ENCODE data around the gene CDC25B. TPM values are rescaled to one million over a fixed set of nuclear protein-coding genes. Genes with fewer than 3 reads are reported as not detected.

The CDC25B gene
- total and polyA plus RNA-seq, 2 experiments from 2014 or later: 9.7 to 59.9 TPM

DNA sequence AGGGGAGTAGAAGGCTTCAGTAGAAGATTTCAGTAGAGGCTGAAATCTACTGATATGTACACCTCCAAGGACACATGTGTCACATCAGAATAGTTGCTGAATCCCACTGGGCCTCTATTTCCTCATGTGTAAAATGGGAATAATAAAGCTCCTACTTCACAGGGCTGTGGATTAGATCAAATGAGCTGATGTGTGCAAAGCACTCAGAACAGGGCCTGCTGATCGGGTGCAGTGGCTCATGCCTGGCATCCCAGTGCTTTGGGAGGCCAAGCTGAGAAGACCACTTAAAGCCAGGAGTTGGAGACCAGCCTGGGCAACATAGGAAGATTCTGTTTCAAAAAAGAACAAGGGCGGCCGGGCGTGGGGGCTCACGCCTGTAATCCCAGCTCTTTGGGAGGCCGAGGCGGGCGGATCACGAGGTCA lies 16.2 kb downstream of the CDC25B start:
- TF ChIP-seq, protein P1, sequence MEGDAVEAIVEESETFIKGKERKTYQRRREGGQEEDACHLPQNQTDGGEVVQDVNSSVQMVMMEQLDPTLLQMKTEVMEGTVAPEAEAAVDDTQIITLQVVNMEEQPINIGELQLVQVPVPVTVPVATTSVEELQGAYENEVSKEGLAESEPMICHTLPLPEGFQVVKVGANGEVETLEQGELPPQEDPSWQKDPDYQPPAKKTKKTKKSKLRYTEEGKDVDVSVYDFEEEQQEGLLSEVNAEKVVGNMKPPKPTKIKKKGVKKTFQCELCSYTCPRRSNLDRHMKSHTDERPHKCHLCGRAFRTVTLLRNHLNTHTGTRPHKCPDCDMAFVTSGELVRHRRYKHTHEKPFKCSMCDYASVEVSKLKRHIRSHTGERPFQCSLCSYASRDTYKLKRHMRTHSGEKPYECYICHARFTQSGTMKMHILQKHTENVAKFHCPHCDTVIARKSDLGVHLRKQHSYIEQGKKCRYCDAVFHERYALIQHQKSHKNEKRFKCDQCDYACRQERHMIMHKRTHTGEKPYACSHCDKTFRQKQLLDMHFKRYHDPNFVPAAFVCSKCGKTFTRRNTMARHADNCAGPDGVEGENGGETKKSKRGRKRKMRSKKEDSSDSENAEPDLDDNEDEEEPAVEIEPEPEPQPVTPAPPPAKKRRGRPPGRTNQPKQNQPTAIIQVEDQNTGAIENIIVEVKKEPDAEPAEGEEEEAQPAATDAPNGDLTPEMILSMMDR (IDR thresholded peaks at IDR 0.05; ENCODE audit: low read depth, low read length): no peak
- Histone ChIP-seq H3K4me1 (ENCODE audit: low read depth) (no peaks in the 10 kb centered on the region), H3K9me3 (ENCODE audit: low read depth) (no peaks in the 10 kb centered on the region), H3K36me3 (no peaks in the 10 kb centered on the region), H3K27ac (no peak overlapping the region), H3K27me3 (no peaks in the 10 kb centered on the region), H3K4me3 (no peak overlapping the region)
- DNase-seq (ENCODE audit: low read depth in 1 of 2, low spot score in 1 of 2): no peak

DNA sequence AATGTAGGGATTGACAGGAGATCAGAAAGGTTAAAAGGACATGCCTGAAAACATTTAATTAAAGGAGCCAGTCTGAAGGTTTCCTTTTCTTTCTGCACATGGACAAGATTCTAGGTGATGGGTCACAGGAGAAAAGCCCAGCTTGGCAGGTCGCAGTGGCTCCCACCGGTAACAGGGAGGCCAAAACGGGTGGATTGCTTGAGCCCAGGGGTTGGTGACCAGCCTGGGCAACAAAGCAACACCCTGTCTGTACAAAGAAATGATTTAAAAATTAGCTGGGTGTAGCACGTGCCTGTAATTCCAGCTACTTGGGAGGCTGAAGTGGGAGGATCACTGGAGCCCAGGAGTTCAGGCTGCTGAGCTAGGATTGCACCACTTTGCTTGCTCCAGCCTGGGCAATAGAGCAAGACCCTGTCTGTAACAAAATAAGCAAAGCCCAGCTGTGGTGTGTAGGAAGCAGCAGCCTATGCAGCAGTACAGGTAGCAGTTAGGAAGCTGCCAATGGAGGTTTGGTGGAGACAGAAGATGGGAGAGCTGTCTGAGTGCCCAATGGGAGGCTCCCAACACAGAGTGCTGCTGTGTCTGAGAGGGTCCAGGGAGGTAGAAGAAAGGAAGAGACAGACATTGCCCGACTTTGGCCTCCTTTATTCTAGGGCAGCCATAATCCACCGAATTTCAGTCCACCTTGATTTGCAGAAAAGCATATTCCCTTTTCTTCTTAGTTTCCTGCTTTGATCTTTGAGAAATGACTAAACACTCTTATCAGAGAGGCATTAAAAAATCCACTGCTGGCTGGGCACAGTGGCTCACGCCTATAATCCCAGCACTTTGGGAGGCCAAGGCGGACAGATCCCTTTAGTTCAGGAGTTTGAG lies 17.1 kb downstream of the CDC25B start:
- H3K36me3 ChIP-seq: no peaks in the 10 kb centered on the region
- TF ChIP-seq, protein P1 (IDR thresholded peaks at IDR 0.05; ENCODE audit: low read depth, low read length): no peak
- no peaks in the 10 kb centered on the region for H3K27me3 ChIP-seq
- H3K9me3 ChIP-seq (ENCODE audit: low read depth): no peaks in the 10 kb centered on the region
- H3K4me3 ChIP-seq: no peak overlapping the region
- H3K27ac ChIP-seq: no peak overlapping the region
- peak in 1 of 2 donors; percentile 37 for DNase-seq (ENCODE audit: low read depth in 1 of 2, low spot score in 1 of 2)
- no peaks in the 10 kb centered on the region for H3K4me1 ChIP-seq (ENCODE audit: low read depth)

DNA sequence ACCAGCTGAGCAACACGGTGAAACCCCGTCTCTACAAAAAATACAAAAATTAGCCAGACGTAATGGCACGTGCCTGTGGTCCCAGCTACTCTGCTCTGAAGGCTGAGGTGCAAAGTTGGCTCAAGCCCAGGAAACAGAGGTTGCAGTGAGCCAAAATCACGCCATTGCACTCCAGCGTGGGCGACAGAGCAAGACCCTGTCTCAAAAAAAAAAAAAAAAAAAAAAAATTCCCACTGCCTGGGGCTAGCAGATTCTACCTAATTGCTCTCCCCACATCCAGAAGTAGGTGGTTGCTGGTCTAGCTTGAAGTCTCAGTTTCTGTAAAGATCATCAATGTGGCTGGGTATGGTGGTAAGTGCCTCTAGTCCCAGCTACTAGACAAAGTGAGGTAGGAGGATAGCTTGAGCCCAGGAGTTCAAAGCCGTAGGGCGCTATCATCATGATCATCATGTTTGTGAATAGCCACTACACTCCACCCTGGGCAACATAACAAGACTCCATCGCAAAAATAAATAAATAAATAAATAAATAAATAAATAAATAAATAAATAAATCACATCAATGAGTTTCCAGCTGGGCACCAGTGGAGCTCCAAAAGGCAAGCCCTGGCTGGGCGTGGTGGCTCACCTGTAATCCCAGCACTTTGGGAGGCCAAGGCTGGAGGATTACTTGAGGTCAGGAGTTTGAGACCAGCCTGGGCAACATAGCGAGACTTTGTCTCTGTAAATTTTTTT lies 17.9 kb downstream of the CDC25B start:
- no peaks in the 10 kb centered on the region for H3K4me1 ChIP-seq (ENCODE audit: low read depth)
- H3K36me3 ChIP-seq: no peaks in the 10 kb centered on the region
- DNase-seq (ENCODE audit: low read depth in 1 of 2, low spot score in 1 of 2): no peak
- TF ChIP-seq, protein P1 (IDR thresholded peaks at IDR 0.05; ENCODE audit: low read depth, low read length): no peak
- H3K4me3 ChIP-seq: no peak overlapping the region
- H3K27me3 ChIP-seq: no peaks in the 10 kb centered on the region
- no peaks in the 10 kb centered on the region for H3K9me3 ChIP-seq (ENCODE audit: low read depth)
- no peak overlapping the region for H3K27ac ChIP-seq

DNA sequence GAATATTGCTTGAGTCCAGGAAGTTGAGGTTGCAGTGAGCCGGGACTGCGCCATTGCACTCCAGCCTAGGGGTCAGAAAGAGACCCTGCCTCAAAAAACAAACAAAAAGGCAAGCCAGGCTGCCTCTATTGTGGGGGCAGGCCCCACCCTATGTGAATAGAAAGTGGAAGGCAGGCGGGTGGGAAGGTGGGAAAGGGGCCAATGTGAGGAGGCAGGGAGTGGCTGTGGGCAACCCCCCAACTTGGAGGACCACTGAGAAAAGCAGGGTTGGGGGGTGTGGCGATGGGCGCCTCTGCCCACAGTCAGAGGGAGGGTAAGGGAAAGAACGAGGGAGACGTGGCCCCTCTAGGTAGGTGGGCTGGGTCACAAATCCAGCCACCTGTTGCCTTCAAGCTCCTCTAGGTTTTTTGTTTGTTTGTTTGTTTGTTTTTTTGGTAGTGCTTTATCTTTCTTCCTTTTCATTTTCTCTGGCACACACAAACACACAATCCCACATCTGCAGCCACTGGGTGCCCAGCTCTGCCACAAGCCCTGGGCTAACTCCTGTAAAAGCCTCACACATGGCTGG lies 18.9 kb downstream of the CDC25B start:
- H3K4me1 ChIP-seq (ENCODE audit: low read depth): no peaks in the 10 kb centered on the region
- DNase-seq (ENCODE audit: low read depth in 1 of 2, low spot score in 1 of 2): no peak
- H3K27ac ChIP-seq: no peak overlapping the region
- TF ChIP-seq, protein P1 (IDR thresholded peaks at IDR 0.05; ENCODE audit: low read depth, low read length): no peak
- no peak overlapping the region for H3K4me3 ChIP-seq
- H3K36me3 ChIP-seq: no peaks in the 10 kb centered on the region
- H3K27me3 ChIP-seq: no peaks in the 10 kb centered on the region
- H3K9me3 ChIP-seq (ENCODE audit: low read depth): no peaks in the 10 kb centered on the region

DNA sequence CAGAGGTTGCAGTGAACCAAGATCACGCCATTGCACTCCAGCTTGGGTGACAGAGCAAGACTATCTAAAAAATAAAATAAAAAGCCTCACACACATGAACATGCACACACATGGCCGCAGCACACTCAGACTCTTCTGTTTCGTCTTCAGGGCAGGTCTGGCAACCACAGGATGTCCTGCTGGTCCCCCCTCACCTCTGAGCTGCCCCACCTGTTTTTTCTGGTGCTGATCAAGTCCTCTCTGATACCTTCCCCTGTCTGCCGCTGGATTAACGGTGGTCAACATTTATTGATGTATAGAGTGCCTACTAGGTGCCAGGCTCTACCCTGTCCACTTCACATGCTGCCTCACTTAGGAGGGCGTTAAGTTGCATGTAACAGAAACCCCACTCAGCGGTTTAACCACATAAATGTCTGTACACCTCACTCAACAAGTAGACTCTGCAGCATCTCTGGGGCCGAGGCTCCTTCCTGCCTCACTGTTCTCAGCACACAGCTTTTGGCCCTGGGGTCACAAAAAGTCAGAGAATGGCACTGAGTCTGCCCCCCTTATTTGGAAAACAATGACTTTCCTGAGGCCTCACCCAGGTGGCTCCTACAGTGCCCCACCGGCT lies 19.7 kb downstream of the CDC25B start:
- Histone ChIP-seq H3K4me1 (ENCODE audit: low read depth) (no peaks in the 10 kb centered on the region), H3K9me3 (ENCODE audit: low read depth) (no peaks in the 10 kb centered on the region), H3K36me3 (no peaks in the 10 kb centered on the region), H3K27ac (no peak overlapping the region), H3K4me3 (no peak overlapping the region), H3K27me3 (no peaks in the 10 kb centered on the region)
- no peak for DNase-seq (ENCODE audit: low read depth in 1 of 2, low spot score in 1 of 2)
- TF ChIP-seq, protein P1 (IDR thresholded peaks at IDR 0.05; ENCODE audit: low read depth, low read length): no peak
